HepG2 (cell line): ENCODE measurements around the gene ACE2. TPM values are rescaled to one million over a fixed set of nuclear protein-coding genes. Genes with fewer than 3 reads are reported as not detected.

Source experiments
- AGO1 ChIP-seq: fragments of 200-400 bp; formaldehyde crosslinking; IDR thresholded peaks from 2 replicates; pipeline ENCODE4 v1.6.1; 2017; ENCODE audit warnings: mild to moderate bottlenecking, low read depth, low read length, moderate library complexity; ENCODE audit not compliant: poor library complexity, severe bottlenecking
- ATRX ChIP-seq: sonication (generic); formaldehyde crosslinking; IDR thresholded peaks from 2 replicates; pipeline ENCODE4 v1.4.0; 2020; ENCODE audit warnings: missing genetic modification reagents, borderline replicate concordance
- EHMT2 ChIP-seq: fragments of 200-600 bp; sonication (generic); IDR thresholded peaks from 2 replicates; pipeline ENCODE4 v1.7.0; 2017; ENCODE audit warnings: antibody characterized with exemption, low read depth, low read length, borderline replicate concordance
- HDAC1 ChIP-seq: sonication (generic); formaldehyde crosslinking; IDR thresholded peaks from 2 replicates; pipeline ENCODE4 v1.5.1; 2020; ENCODE audit warnings: mild to moderate bottlenecking, missing genetic modification reagents
- HNF4A ChIP-seq: sonication (generic); formaldehyde crosslinking; IDR thresholded peaks from 2 replicates; pipeline ENCODE4 v1.4.0; 2020; ENCODE audit warnings: missing genetic modification reagents
- MAFF ChIP-seq: IDR thresholded peaks from 2 replicates; pipeline ENCODE4 v1.6.1; 2011; ENCODE audit warnings: low read depth, low read length, improper control_type of control experiment
- MAFK ChIP-seq, 2 experiments: IDR thresholded peaks in 1 of 2; conservative IDR thresholded peaks in 1 of 2; 2 replicates each; pipeline ENCODE4 v1.6.1; 2011; ENCODE audit warnings: improper control_type of control experiment in 2 of 2, low read length in 2 of 2
- PPARG ChIP-seq: conservative IDR thresholded peaks from 2 replicates; pipeline ENCODE4 v1.6.1; 2016; ENCODE audit warnings: missing biosample characterization, missing genetic modification reagents
- SSRP1 ChIP-seq: IDR thresholded peaks from 2 replicates; pipeline ENCODE4 v1.6.1; 2016; ENCODE audit warnings: control low read depth
- ZNF260 ChIP-seq: sonication (generic); formaldehyde crosslinking; IDR thresholded peaks from 2 replicates; pipeline ENCODE4 v1.4.0; 2020; ENCODE audit warnings: missing genetic modification reagents, low read depth, mild to moderate bottlenecking, borderline replicate concordance
- ZNF549 ChIP-seq: sonication (generic); formaldehyde crosslinking; IDR thresholded peaks from 2 replicates; pipeline ENCODE4 v1.5.0; 2020; ENCODE audit warnings: missing genetic modification reagents
- polyA plus RNA-seq, 8 experiments: library from polyadenylated mRNA; depleted of rRNA in 3 of 8; stranded (reverse) in 7 of 8; unstranded in 1 of 8; fragments of >200 nt; fragmentation: Illumina TruSeq in 4 of 8; extraction: Trizol in 4 of 8; gene quantifications; 2 replicates each; pipeline versions ENCODE4 v1.2.1 to v1.2.3, GENCODE V29; 2011 to 2016; ENCODE audit warnings: low read depth in 4 of 8, missing spikeins in 1 of 8, mixed read lengths in 1 of 8; ENCODE audit not compliant: insufficient read depth in 1 of 8
- total RNA-seq, 5 experiments: library from RNA; depleted of rRNA; stranded (reverse); fragments of >200 nt; fragmentation: Illumina TruSeq; extraction: Trizol; gene quantifications; 2 replicates each; pipeline ENCODE4 v1.2.3, GENCODE V29; 2016; ENCODE audit warnings: low read depth in 1 of 5
- TF ChIP-seq, protein P1 (sequence below): sonication (generic); formaldehyde crosslinking; IDR thresholded peaks from 2 replicates; pipeline ENCODE4 v1.4.0; 2020; ENCODE audit warnings: missing genetic modification reagents
- TF ChIP-seq, protein P2 (sequence below): sonication (generic); formaldehyde crosslinking; IDR thresholded peaks from 2 replicates; pipeline ENCODE4 v1.8.0; 2022; ENCODE audit warnings: missing genetic modification reagents, low read depth, mild to moderate bottlenecking, borderline replicate concordance

The ACE2 gene
- total and polyA plus RNA-seq, 2 of the 13 experiments (the other 11 are each of a cell fraction or from before 2014, with no cell fraction given): 0.46 to 3.1 TPM

DNA sequence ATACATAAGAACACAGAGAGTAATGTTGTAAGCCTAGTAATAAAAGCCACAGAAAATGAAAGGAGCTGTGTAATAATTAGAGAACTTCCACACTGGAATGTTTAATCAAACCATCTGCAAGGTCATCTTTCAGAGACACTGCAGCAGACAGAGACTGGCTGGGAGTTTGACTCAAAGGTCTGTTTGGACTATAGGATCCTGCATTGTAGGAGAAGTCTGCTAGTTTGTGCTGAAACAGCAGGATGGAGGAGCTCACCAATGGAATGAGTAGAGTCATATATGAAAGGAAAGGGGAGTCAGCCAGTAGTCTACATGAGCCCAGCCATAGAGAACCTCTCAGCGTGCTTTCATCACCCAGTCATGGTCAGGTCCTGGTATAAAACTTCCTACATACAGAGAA, 4.5 kb upstream of the ACE2 start (continued):
- TF ChIP-seq EHMT2 (no peak), ATRX (CRISPR knock-in tag) (no peak), ZNF260 (CRISPR knock-in tag) (no peak), ZNF549 (no peak), AGO1 (no peak), HDAC1 (CRISPR knock-in tag) (no peak), MAFK (conservative IDR thresholded peaks at IDR 0.05 in 1 of 2, IDR thresholded peaks at IDR 0.05 in 1 of 2; ENCODE audit: low read length in 2 of 2) (peak; percentile 44 to 63; a peak in 3 of 4 replicates), PPARG (CRISPR knock-in tag) (no peak), HNF4A (CRISPR knock-in tag) (peak; percentile 33), MAFF (peak; percentile 44), SSRP1 (CRISPR knock-in tag) (no peak)
- TF ChIP-seq, protein P1, sequence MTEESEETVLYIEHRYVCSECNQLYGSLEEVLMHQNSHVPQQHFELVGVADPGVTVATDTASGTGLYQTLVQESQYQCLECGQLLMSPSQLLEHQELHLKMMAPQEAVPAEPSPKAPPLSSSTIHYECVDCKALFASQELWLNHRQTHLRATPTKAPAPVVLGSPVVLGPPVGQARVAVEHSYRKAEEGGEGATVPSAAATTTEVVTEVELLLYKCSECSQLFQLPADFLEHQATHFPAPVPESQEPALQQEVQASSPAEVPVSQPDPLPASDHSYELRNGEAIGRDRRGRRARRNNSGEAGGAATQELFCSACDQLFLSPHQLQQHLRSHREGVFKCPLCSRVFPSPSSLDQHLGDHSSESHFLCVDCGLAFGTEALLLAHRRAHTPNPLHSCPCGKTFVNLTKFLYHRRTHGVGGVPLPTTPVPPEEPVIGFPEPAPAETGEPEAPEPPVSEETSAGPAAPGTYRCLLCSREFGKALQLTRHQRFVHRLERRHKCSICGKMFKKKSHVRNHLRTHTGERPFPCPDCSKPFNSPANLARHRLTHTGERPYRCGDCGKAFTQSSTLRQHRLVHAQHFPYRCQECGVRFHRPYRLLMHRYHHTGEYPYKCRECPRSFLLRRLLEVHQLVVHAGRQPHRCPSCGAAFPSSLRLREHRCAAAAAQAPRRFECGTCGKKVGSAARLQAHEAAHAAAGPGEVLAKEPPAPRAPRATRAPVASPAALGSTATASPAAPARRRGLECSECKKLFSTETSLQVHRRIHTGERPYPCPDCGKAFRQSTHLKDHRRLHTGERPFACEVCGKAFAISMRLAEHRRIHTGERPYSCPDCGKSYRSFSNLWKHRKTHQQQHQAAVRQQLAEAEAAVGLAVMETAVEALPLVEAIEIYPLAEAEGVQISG: no peak
- TF ChIP-seq, protein P2, sequence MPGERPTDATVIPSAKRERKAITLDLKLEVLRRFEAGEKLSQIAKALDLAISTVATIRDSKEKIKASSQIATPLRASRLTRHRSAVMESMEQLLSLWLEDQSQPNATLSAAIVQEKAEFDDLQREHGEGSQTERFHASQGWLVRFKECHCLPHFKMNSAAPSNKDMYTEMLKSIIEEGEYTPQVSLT: no peak
